Measurements from ENCODE around the gene NIBAN1. TPM values are rescaled to one million over a fixed set of nuclear protein-coding genes. Genes with fewer than 3 reads are reported as not detected.

NIBAN1 gene
- total RNA-seq, 1 donor from 2014 or later = 248 TPM

DNA sequence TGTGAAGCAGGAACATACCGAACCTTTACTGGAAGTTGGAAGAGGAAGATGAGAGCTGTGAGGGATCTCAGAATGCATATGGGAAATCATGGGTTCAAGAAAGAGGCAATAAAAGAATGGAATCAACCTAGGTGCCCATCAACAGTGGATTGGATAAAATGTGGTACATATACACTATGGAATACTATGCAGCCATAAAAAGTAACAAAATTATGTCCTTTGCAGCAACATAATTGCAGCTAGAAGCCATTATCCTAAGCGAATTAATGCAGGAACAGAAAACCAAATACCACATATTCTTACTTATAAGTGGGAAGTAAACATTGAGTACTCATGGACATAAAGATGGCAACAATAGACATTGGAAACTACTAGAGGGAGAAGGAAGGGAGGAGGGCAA lies 40.4 kb downstream of the NIBAN1 start:
- intact Hi-C loops (cut with micrococcal nuclease) = no loop called here
- TF ChIP-seq, protein P1, sequence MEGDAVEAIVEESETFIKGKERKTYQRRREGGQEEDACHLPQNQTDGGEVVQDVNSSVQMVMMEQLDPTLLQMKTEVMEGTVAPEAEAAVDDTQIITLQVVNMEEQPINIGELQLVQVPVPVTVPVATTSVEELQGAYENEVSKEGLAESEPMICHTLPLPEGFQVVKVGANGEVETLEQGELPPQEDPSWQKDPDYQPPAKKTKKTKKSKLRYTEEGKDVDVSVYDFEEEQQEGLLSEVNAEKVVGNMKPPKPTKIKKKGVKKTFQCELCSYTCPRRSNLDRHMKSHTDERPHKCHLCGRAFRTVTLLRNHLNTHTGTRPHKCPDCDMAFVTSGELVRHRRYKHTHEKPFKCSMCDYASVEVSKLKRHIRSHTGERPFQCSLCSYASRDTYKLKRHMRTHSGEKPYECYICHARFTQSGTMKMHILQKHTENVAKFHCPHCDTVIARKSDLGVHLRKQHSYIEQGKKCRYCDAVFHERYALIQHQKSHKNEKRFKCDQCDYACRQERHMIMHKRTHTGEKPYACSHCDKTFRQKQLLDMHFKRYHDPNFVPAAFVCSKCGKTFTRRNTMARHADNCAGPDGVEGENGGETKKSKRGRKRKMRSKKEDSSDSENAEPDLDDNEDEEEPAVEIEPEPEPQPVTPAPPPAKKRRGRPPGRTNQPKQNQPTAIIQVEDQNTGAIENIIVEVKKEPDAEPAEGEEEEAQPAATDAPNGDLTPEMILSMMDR (IDR thresholded peaks at IDR 0.05; ENCODE audit: borderline replicate concordance) = no peak
- H3K4me3 ChIP-seq = no peak overlapping the region
- no peaks in the 10 kb centered on the region for H3K36me3 ChIP-seq
- no peaks in the 10 kb centered on the region for H3K27me3 ChIP-seq (ENCODE audit: low read depth)
- DNase-seq = no peak
- H3K4me1 ChIP-seq = peaks cover 81% of the 10 kb centered on the region
- no peak overlapping the region for H3K27ac ChIP-seq (replicated peaks)
- H3K9me3 ChIP-seq (replicated peaks) = no peaks in the 10 kb centered on the region

DNA sequence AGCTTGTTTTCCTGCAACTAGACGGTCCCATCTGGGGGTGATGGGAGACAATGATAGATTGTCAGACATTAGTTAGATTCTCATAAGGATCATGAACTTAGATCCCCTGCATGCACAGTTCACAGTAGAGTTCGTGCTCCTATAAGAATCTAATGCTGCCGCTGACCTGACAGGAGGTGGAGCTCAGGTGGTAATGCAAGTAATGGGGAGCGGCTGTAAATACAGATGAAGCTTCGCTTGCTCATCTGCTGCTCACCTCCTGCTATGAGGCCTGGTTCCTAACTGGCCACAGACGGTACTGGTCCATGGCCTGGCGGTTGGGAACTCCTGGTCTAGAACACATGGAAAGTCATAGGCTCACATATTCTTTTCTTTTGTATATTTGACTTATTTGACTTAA lies 42.0 kb downstream of the NIBAN1 start:
- intact Hi-C loops (cut with micrococcal nuclease) = no loop called here
- DNase-seq = no peak
- H3K27ac ChIP-seq (replicated peaks) = peak overlapping the region; percentile 10
- no peaks in the 10 kb centered on the region for H3K27me3 ChIP-seq (ENCODE audit: low read depth)
- H3K9me3 ChIP-seq (replicated peaks) = no peaks in the 10 kb centered on the region
- no peaks in the 10 kb centered on the region for H3K36me3 ChIP-seq
- H3K4me3 ChIP-seq = no peak overlapping the region
- TF ChIP-seq, protein P1 (IDR thresholded peaks at IDR 0.05; ENCODE audit: borderline replicate concordance) = no peak
- H3K4me1 ChIP-seq = peaks cover 79% of the 10 kb centered on the region

DNA sequence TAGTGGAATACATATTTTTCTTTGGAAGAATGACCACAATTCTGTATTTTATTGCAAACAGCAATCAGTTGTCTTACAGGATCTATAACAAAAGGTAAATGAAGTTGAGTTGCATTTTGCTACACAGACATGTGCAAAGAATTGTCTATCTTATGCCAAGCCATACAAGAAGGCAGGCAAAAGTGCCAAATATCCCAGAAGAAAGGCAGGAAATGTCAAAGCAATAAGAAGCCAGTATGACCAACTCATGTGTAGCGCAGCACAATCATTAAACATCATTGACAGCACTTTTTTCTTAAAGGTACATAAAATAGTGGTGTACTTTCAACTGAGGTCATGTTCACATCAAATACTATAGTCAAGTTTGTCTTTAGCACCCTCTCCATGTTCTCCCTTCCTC lies 42.7 kb downstream of the NIBAN1 start:
- peaks cover 71% of the 10 kb centered on the region for H3K4me1 ChIP-seq
- H3K27me3 ChIP-seq (ENCODE audit: low read depth) = no peaks in the 10 kb centered on the region
- intact Hi-C loops (cut with micrococcal nuclease) = no loop called here
- H3K4me3 ChIP-seq = no peak overlapping the region
- H3K36me3 ChIP-seq = peaks cover 6% of the 10 kb centered on the region
- no peak for DNase-seq
- H3K9me3 ChIP-seq (replicated peaks) = no peaks in the 10 kb centered on the region
- TF ChIP-seq, protein P1 (IDR thresholded peaks at IDR 0.05; ENCODE audit: borderline replicate concordance) = no peak
- H3K27ac ChIP-seq (replicated peaks) = peak overlapping the region; percentile 10

DNA sequence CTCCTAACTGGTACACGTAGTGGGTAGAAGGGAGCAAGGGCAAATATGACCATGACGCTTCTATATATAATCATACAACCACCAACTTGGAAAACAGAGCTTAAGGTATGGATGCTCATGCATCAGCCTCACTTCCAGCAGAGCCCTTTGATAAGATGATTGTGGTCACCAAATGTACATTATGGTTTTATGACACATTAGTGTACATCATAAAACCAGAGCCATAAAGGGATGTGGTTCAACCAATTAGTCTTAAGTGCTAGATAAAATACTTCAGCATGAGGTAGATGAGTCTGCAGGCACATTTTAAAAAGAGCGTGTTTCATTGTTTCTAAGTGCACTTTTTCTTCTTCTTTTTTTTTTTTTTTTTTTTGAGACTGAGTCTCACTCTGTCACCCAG lies 43.7 kb downstream of the NIBAN1 start:
- Histone ChIP-seq H3K4me1 (peaks cover 62% of the 10 kb centered on the region), H3K4me3 (no peak overlapping the region), H3K27me3 (ENCODE audit: low read depth) (no peaks in the 10 kb centered on the region), H3K36me3 (peaks cover 6% of the 10 kb centered on the region), H3K9me3 (replicated peaks) (no peaks in the 10 kb centered on the region), H3K27ac (replicated peaks) (peak overlapping the region; percentile 56)
- TF ChIP-seq, protein P1 (IDR thresholded peaks at IDR 0.05; ENCODE audit: borderline replicate concordance) = no peak
- intact Hi-C loops (cut with micrococcal nuclease) = no loop called here
- no peak for DNase-seq

DNA sequence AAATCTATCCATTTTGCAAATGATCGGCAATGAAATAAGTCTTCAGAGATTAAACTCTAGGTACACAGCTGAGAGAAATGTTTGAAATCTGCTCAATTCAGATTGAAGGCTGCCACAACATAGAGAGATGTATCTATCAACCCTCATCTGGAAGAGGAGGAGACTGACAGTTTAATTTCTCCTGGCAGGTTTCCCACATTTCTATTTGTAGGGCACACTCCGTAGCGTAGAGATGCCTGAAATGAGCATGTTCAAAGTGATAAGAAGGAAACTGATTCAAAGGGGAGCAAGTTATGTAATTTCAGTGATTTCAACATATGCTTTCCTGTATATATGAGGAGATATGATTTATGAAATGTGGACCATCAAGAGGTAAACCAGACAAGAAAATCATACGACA lies 44.1 kb downstream of the NIBAN1 start:
- H3K4me1 ChIP-seq = peaks cover 58% of the 10 kb centered on the region
- intact Hi-C loops (cut with micrococcal nuclease) = no loop called here
- TF ChIP-seq, protein P1 (IDR thresholded peaks at IDR 0.05; ENCODE audit: borderline replicate concordance) = no peak
- H3K36me3 ChIP-seq = peaks cover 6% of the 10 kb centered on the region
- no peaks in the 10 kb centered on the region for H3K27me3 ChIP-seq (ENCODE audit: low read depth)
- H3K27ac ChIP-seq (replicated peaks) = peak overlapping the region; percentile 56
- H3K9me3 ChIP-seq (replicated peaks) = peaks cover 2% of the 10 kb centered on the region
- H3K4me3 ChIP-seq = no peak overlapping the region
- no peak for DNase-seq
